SU-DHL-6 (cell line): ENCODE measurements around the gene ARHGAP29.

Experiments
- EZH2phosphoT487 ChIP-seq: fragments of 200-600 bp; sonication (generic), shearing (Covaris generic); conservative IDR thresholded peaks from 2 replicates; pipeline ENCODE4 v1.6.1; 2018; ENCODE audit warnings: mild to moderate bottlenecking, antibody characterized with exemption, low read length, moderate library complexity, mixed read lengths
- TF ChIP-seq, protein P1 (sequence below): fragments of 200-600 bp; sonication (generic); IDR thresholded peaks from one replicate; pipeline ENCODE4 v1.5.1; 2017; ENCODE audit warnings: antibody characterized with exemption, mild to moderate bottlenecking, low read length, moderate library complexity; ENCODE audit not compliant: insufficient read depth, poor library complexity, severe bottlenecking

DNA sequence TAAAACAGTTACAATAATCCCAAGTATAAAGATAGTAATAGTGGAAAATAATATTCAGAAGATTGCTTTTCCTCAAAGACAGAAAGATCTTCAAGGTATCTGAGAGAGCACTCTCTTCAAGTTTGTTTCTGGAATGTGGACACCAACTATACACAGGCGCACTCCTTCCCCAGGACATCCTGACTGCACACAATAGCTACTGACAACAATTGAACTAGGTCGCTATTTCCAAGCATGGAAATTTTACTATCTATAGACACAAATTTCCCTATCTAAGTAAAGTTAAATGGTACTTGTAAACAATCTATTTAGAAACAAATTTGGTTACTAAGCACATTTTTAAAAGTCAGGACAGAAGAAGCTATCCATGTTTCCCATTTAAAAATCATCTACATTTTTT, 19.1 kb downstream of the ARHGAP29 start:
- TF ChIP-seq, protein P1, sequence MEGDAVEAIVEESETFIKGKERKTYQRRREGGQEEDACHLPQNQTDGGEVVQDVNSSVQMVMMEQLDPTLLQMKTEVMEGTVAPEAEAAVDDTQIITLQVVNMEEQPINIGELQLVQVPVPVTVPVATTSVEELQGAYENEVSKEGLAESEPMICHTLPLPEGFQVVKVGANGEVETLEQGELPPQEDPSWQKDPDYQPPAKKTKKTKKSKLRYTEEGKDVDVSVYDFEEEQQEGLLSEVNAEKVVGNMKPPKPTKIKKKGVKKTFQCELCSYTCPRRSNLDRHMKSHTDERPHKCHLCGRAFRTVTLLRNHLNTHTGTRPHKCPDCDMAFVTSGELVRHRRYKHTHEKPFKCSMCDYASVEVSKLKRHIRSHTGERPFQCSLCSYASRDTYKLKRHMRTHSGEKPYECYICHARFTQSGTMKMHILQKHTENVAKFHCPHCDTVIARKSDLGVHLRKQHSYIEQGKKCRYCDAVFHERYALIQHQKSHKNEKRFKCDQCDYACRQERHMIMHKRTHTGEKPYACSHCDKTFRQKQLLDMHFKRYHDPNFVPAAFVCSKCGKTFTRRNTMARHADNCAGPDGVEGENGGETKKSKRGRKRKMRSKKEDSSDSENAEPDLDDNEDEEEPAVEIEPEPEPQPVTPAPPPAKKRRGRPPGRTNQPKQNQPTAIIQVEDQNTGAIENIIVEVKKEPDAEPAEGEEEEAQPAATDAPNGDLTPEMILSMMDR = no peak
- TF ChIP-seq EZH2phosphoT487 = no peak
